Right lobe of liver (tissue), 6 donors: Measurements from ENCODE around the gene ARID5B. TPM values are rescaled to one million over a fixed set of nuclear protein-coding genes. Genes with fewer than 3 reads are reported as not detected.
A peak's percentile ranks its signal among the peaks of the same experiment; 100 is the strongest.

ENCODE experiments used
- ATAC-seq, 4 donors: fragments of 200-7000 bp; cut with Tn5 transposase; one replicate each; pipeline ENCODE4 v1.9.1; 2020; ENCODE audit warnings: mild to moderate bottlenecking in 4 of 4, moderate library complexity in 4 of 4
- DNase-seq, 3 donors: peaks; one replicate each; pipeline ENCODE4 v3.0.0-alpha.2; 2020
- H3K27ac ChIP-seq, 3 donors: fragments of 200-600 bp; one replicate each; pipeline ENCODE4 v1.8.0; 2022
- H3K27me3 ChIP-seq, 2 donors: fragments of 200-600 bp; one replicate each; pipeline ENCODE4 v1.8.0; 2022
- H3K36me3 ChIP-seq, 4 donors: fragments of 200-600 bp; sonication (generic) in 1 of 4; one replicate each; pipeline versions ENCODE4 v1.5.1 to v1.8.0; 2017 to 2022; ENCODE audit warnings: control low read depth in 1 of 4
- H3K4me1 ChIP-seq, 4 donors: fragments of 200-600 bp; sonication (generic) in 1 of 4; one replicate each; pipeline versions ENCODE4 v1.5.1 to v1.8.0; 2017 to 2022; ENCODE audit warnings: control low read depth in 1 of 4
- H3K4me3 ChIP-seq, 3 donors: fragments of 200-600 bp; one replicate each; pipeline ENCODE4 v1.8.0; 2022
- H3K9me3 ChIP-seq, 4 donors: fragments of 200-600 bp; sonication (generic) in 1 of 4; one replicate each; pipeline versions ENCODE4 v1.5.1 to v1.8.0; 2017 to 2022; ENCODE audit warnings: control low read depth in 1 of 4
- CTCF ChIP-seq, 4 donors: fragments of 200-600 bp in 3 of 4; fragments of 450-650 bp in 1 of 4; IDR thresholded peaks; one replicate each; pipeline versions ENCODE4 v1.5.1 to v1.8.0; 2016 to 2022; ENCODE audit warnings: antibody characterized with exemption in 4 of 4, mild to moderate bottlenecking in 2 of 4
- POLR2A ChIP-seq: fragments of 450-650 bp; IDR thresholded peaks from one replicate; pipeline ENCODE4 v1.6.1; 2017; ENCODE audit warnings: antibody characterized with exemption, mild to moderate bottlenecking
- WGBS: methylation state at CpG from one replicate; pipeline ENCODE4 v1.1.6; 2018; ENCODE audit warnings: low coverage, low lambda C conversion rate; ENCODE audit not compliant: insufficient coverage; ENCODE audit errors: missing lambda C conversion rate; 5-methylcytosine and 5-hydroxymethylcytosine counted together
- intact Hi-C, 2 donors: fragments of 100-400 bp; cut with DNase I; formaldehyde crosslinking; loops; one replicate each; pipeline versions ENCODE4 v1.11.2 to v1.14.1; 2022
- total RNA-seq, 6 experiments: library from RNA; depleted of rRNA in 2 of 6; stranded (reverse); fragments of >200 nt in 2 of 6; fragmentation: NEBNext Ultra II Directional in 3 of 6; extraction: Animal tissue kit (Norgen Biotek cat#: 25700) in 3 of 6; gene quantifications; one replicate each; pipeline versions ENCODE4 v1.1.0 to v1.2.4, GENCODE V29; 2016 to 2023
- donor health status: DM: no; HTN: yes; CAD: no.
- donor health status: DM: no; HTN: no; CAD: no.
- donor health status: DM: no; HTN: no; CAD: no.
- donor health status: DM: no; HTN: yes; CAD: no.
- donor health status: DM: no; HTN: yes; CAD: no.

The ARID5B gene
- total RNA-seq, 6 experiments from 2014 or later = 2.7 to 10.5 (median 5.3) TPM

DNA sequence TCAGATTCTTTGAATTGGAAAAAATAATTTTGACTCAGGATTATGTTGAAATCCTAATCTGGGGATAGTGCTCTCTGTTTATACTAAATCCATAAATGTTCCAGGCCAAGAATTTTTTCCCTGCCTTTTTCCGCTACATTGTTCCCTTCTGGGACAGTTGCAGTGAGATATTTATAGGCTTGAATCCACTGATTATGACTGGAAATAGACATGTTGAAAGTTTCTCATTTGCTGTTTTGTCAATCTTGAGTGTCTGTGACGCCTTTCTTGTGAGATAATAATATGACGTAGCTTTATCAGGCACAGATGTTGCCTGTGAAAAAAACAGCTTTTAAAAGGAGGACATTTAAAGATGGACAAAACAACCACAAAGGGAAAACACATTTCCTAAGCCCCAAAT is 155.9 kb downstream of the ARID5B start:
- Histone ChIP-seq H3K36me3 (peaks cover 0 to 8% (median 2%) of the 10 kb centered on the region in 4 donors), H3K27me3 (no peaks in the 10 kb centered on the region), H3K4me1 (peaks cover 0 to 33% (median 7%) of the 10 kb centered on the region in 4 donors), H3K9me3 (no peaks in the 10 kb centered on the region), H3K4me3 (no peak overlapping the region), H3K27ac (peak overlapping the region; percentile 26 to 73 (median 38))
- intact Hi-C loops = no loop called here
- no peak for TF ChIP-seq CTCF (IDR thresholded peaks at IDR 0.05)
- no peak for TF ChIP-seq POLR2A
- WGBS = 64% methylated on average over 3 of the region's 3 CpGs
- DNase-seq (no peak), ATAC-seq (peak; percentile 36 to 70 (median 65))

DNA sequence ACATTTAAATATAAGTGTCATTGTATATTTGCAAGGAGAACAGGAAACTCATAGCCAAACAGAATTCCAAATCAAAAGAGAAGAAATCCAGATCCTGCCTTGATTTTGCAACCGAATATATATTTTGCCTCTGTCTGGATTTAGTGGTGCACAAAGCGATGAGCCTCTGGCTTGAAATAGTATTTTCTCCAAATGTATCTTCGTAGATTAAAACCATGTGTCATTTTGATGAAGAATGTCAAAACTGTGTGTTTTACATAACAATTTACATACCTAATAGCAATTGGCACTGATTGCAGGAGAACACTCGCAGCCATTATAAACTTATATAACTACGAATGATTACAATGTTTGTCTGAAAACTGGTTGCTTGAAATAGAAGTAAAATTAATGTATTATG is 156.4 kb downstream of the ARID5B start:
- Histone ChIP-seq H3K4me1 (peaks cover 0 to 33% (median 7%) of the 10 kb centered on the region in 4 donors), H3K9me3 (no peaks in the 10 kb centered on the region), H3K27ac (peak overlapping the region; percentile 24 to 73 (median 38)), H3K27me3 (no peaks in the 10 kb centered on the region), H3K4me3 (no peak overlapping the region), H3K36me3 (peaks cover 0 to 3% (median 1%) of the 10 kb centered on the region in 4 donors)
- TF ChIP-seq POLR2A (no peak), CTCF (IDR thresholded peaks at IDR 0.05) (no peak)
- no peak for DNase-seq
- intact Hi-C loops = no loop called here
- 78% methylated on average over 5 of the region's 5 CpGs for WGBS
- no peak for ATAC-seq

GRCh38 chr10:62058476-62058875 is 157.0 kb downstream of the ARID5B start:
- Histone ChIP-seq H3K4me1 (peaks cover 0 to 33% (median 7%) of the 10 kb centered on the region in 4 donors), H3K27me3 (no peaks in the 10 kb centered on the region), H3K4me3 (no peak overlapping the region), H3K36me3 (peaks cover 0 to 3% (median 0%) of the 10 kb centered on the region in 4 donors), H3K27ac (peak overlapping the region in 2 of 3 donors; percentile 24 to 73), H3K9me3 (no peaks in the 10 kb centered on the region)
- no peak for DNase-seq
- WGBS = 53% methylated on average over 2 of the region's 2 CpGs
- peak; percentile 32 to 52 (median 40) for ATAC-seq
- intact Hi-C loops = no loop called here
- TF ChIP-seq POLR2A = no peak
- no peak for TF ChIP-seq CTCF (IDR thresholded peaks at IDR 0.05)

GRCh38 chr10:62058896-62059216 is 157.4 kb downstream of the ARID5B start:
- intact Hi-C loops = no loop called here
- ATAC-seq = no peak

More at GRCh38 chr10:62058896-62059216, 157.4 kb downstream of the ARID5B start:
- H3K9me3 ChIP-seq = no peaks in the 10 kb centered on the region
- peaks cover 0 to 3% (median 0%) of the 10 kb centered on the region in 4 donors for H3K36me3 ChIP-seq
- no peak for DNase-seq
- peak overlapping the region in 2 of 3 donors; percentile 24 to 73 for H3K27ac ChIP-seq
- TF ChIP-seq CTCF (IDR thresholded peaks at IDR 0.05) (no peak), POLR2A (no peak)
- 0% methylated on average over 1 of the region's 1 CpG for WGBS
- peaks cover 0 to 33% (median 7%) of the 10 kb centered on the region in 4 donors for H3K4me1 ChIP-seq
- H3K27me3 ChIP-seq = no peaks in the 10 kb centered on the region
- H3K4me3 ChIP-seq = no peak overlapping the region
